H9 (cell line): ENCODE measurements around the gene NRXN3. TPM values are rescaled to one million over a fixed set of nuclear protein-coding genes. Genes with fewer than 3 reads are reported as not detected.
A peak's percentile ranks its signal among the peaks of the same experiment; 100 is the strongest.

Experiments
- DNase-seq: peaks from one replicate; pipeline ENCODE4 v3.0.0-alpha.2; 2017
- H2AFZ ChIP-seq: one replicate; pipeline ENCODE4 v1.6.1; 2013; ENCODE audit warnings: mild to moderate bottlenecking, low read length, control low read depth, moderate library complexity
- H2AK5ac ChIP-seq: 2 replicates; pipeline ENCODE4 v1.6.1; 2013; ENCODE audit warnings: low read length, control low read depth, mixed read lengths; ENCODE audit not compliant: insufficient read length
- H2BK120ac ChIP-seq: one replicate; pipeline ENCODE4 v1.6.1; 2013; ENCODE audit warnings: low read depth, mild to moderate bottlenecking, low read length, control low read depth, inconsistent platforms; ENCODE audit not compliant: poor library complexity, severe bottlenecking
- H2BK12ac ChIP-seq: 2 replicates; pipeline ENCODE4 v1.6.1; 2013; ENCODE audit warnings: low read length, control low read depth, mixed read lengths, low read depth; ENCODE audit not compliant: insufficient read length
- H2BK15ac ChIP-seq: 2 replicates; pipeline ENCODE4 v1.6.1; 2013; ENCODE audit warnings: low read depth, low read length, control low read depth
- H2BK20ac ChIP-seq: one replicate; pipeline ENCODE4 v1.6.1; 2013; ENCODE audit warnings: low read depth, mild to moderate bottlenecking, low read length, control low read depth, inconsistent platforms; ENCODE audit not compliant: poor library complexity, severe bottlenecking
- H2BK5ac ChIP-seq: 2 replicates; pipeline ENCODE4 v1.6.1; 2013; ENCODE audit warnings: low read length, control low read depth, mixed read lengths; ENCODE audit not compliant: insufficient read length
- H3K14ac ChIP-seq: 2 replicates; pipeline ENCODE4 v1.6.1; 2013; ENCODE audit warnings: low read length, control low read depth; ENCODE audit not compliant: insufficient read depth
- H3K18ac ChIP-seq: 2 replicates; pipeline ENCODE4 v1.6.1; 2013; ENCODE audit warnings: low read depth, mild to moderate bottlenecking, mixed read lengths, low read length, control low read depth; ENCODE audit not compliant: insufficient read length
- H3K23ac ChIP-seq: 2 replicates; pipeline ENCODE4 v1.6.1; 2013; ENCODE audit warnings: low read length, control low read depth, mixed read lengths, low read depth; ENCODE audit not compliant: insufficient read length
- H3K23me2 ChIP-seq: 2 replicates; pipeline ENCODE4 v1.6.1; 2013; ENCODE audit warnings: low read depth, mild to moderate bottlenecking, mixed read lengths, low read length, control low read depth; ENCODE audit not compliant: insufficient read length, poor library complexity, severe bottlenecking
- H3K27ac ChIP-seq: 2 replicates; pipeline ENCODE4 v1.5.1; 2013; ENCODE audit warnings: low read length, control low read depth, mixed read lengths, low read depth; ENCODE audit not compliant: insufficient read length
- H3K27me3 ChIP-seq: 2 replicates; pipeline ENCODE4 v1.6.1; 2013; ENCODE audit warnings: low read length, control low read depth, inconsistent platforms; ENCODE audit not compliant: insufficient read depth
- H3K4ac ChIP-seq: 2 replicates; pipeline ENCODE4 v1.6.1; 2013; ENCODE audit warnings: low read depth, mild to moderate bottlenecking, control low read depth, inconsistent platforms, low read length, moderate library complexity
- H3K4me1 ChIP-seq: 2 replicates; pipeline ENCODE4 v1.6.1; 2013; ENCODE audit warnings: low read length, control low read depth, inconsistent platforms; ENCODE audit not compliant: insufficient read depth
- H3K4me2 ChIP-seq: 2 replicates; pipeline ENCODE4 v1.6.1; 2013; ENCODE audit warnings: low read length, control low read depth, mixed read lengths; ENCODE audit not compliant: insufficient read length, insufficient read depth
- H3K56ac ChIP-seq: 2 replicates; pipeline ENCODE4 v1.6.1; 2013; ENCODE audit warnings: low read depth, mild to moderate bottlenecking, mixed read lengths, low read length, control low read depth; ENCODE audit not compliant: insufficient read length
- H3K79me1 ChIP-seq: 2 replicates; pipeline ENCODE4 v1.6.1; 2013; ENCODE audit warnings: low read depth, mild to moderate bottlenecking, moderate library complexity, low read length, control low read depth, inconsistent platforms; ENCODE audit not compliant: insufficient read depth, poor library complexity, severe bottlenecking
- H3K79me2 ChIP-seq: 2 replicates; pipeline ENCODE4 v1.6.1; 2013; ENCODE audit warnings: low read length, control low read depth, inconsistent platforms; ENCODE audit not compliant: insufficient read depth
- H3K9ac ChIP-seq: 2 replicates; pipeline ENCODE4 v1.6.1; 2013; ENCODE audit warnings: low read length, control low read depth, mixed read lengths; ENCODE audit not compliant: insufficient read length; ENCODE audit errors: extremely low read depth
- H3K9me3 ChIP-seq: one replicate; pipeline ENCODE4 v1.6.1; 2013; ENCODE audit warnings: low read depth, low read length, inconsistent platforms; ENCODE audit not compliant: control insufficient read depth
- H3T11ph ChIP-seq: one replicate; pipeline ENCODE4 v1.6.1; 2013; ENCODE audit warnings: mild to moderate bottlenecking, low read length, control low read depth, inconsistent platforms
- H4K20me1 ChIP-seq: one replicate; pipeline ENCODE4 v1.6.1; 2013; ENCODE audit not compliant: control insufficient read depth, insufficient read length, insufficient read depth
- H4K5ac ChIP-seq: 2 replicates; pipeline ENCODE4 v1.6.1; 2013; ENCODE audit warnings: low read depth, mild to moderate bottlenecking, mixed read lengths, low read length, control low read depth; ENCODE audit not compliant: insufficient read length
- H4K8ac ChIP-seq: replicated peaks from 2 replicates; pipeline ENCODE4 v1.6.1; 2013; ENCODE audit warnings: low read length, control low read depth, mixed read lengths, low read depth; ENCODE audit not compliant: insufficient read length
- H4K91ac ChIP-seq: 2 replicates; pipeline ENCODE4 v1.6.1; 2013; ENCODE audit warnings: low read depth, mild to moderate bottlenecking, moderate library complexity, mixed read lengths, low read length, control low read depth; ENCODE audit not compliant: insufficient read length
- H3K27ac Mint-ChIP-seq, 3 experiments: 2 replicates in 2 of 3; 3 replicates in 1 of 3; pipeline ENCODE4 v1.8.0; 2020 to 2021; ENCODE audit warnings: mixed read lengths in 3 of 3, mild to moderate bottlenecking in 1 of 3, moderate library complexity in 1 of 3
- H3K27me3 Mint-ChIP-seq: 2 replicates; pipeline ENCODE4 v1.8.0; 2021; ENCODE audit warnings: low read depth, mild to moderate bottlenecking, moderate library complexity, mixed read lengths
- H3K36me3 Mint-ChIP-seq, 3 experiments: 2 replicates in 2 of 3; 3 replicates in 1 of 3; pipeline ENCODE4 v1.8.0; 2020 to 2021; ENCODE audit warnings: low read depth in 3 of 3, mixed read lengths in 3 of 3; ENCODE audit not compliant: insufficient read depth in 1 of 3
- H3K4me1 Mint-ChIP-seq, 2 experiments: 2 replicates each; pipeline ENCODE4 v1.8.0; 2020; ENCODE audit warnings: mixed read lengths in 2 of 2
- H3K4me3 Mint-ChIP-seq, 2 experiments: 2 replicates in 1 of 2; 3 replicates in 1 of 2; pipeline ENCODE4 v1.8.0; 2020 to 2021; ENCODE audit warnings: mild to moderate bottlenecking in 2 of 2, mixed read lengths in 2 of 2, moderate library complexity in 1 of 2
- H3K9me3 Mint-ChIP-seq, 2 experiments: 2 replicates in 1 of 2; 3 replicates in 1 of 2; pipeline ENCODE4 v1.8.0; 2020; ENCODE audit warnings: mild to moderate bottlenecking in 2 of 2, mixed read lengths in 2 of 2, moderate library complexity in 1 of 2
- CTCF ChIP-seq: fragments of 200-600 bp; sonication (generic); conservative IDR thresholded peaks from 3 replicates; pipeline ENCODE4 v1.8.0; 2021; ENCODE audit warnings: antibody characterized with exemption, mild to moderate bottlenecking
- WGBS: extraction: QIAGEN DNeasy Blood & Tissue Kit; methylation state at CpG from one replicate; pipeline ENCODE4 v1.1.7; 2013; ENCODE audit warnings: missing lambda C conversion rate, low lambda C conversion rate, mixed read lengths; ENCODE audit not compliant: insufficient read length; ENCODE audit errors: extremely low coverage; 5-methylcytosine and 5-hydroxymethylcytosine counted together
- total RNA-seq: library from RNA; stranded (reverse); gene quantifications from 2 replicates; pipeline ENCODE4 v1.2.1, GENCODE V29; 2021

Gene NRXN3
- total RNA-seq, 1 experiment from 2014 or later: 1.8 TPM

GRCh38 chr14:79293482-79294177, 1123.5 kb downstream of the NRXN3 start:
- no peak overlapping the region for H3K23ac ChIP-seq
- H4K20me1 ChIP-seq: no peaks in the 10 kb centered on the region
- H3K79me2 ChIP-seq: no peaks in the 10 kb centered on the region
- H2AFZ ChIP-seq: no peak overlapping the region
- no peak overlapping the region for H2BK20ac ChIP-seq
- peak overlapping the region; percentile 55 for H3K18ac ChIP-seq
- H3K56ac ChIP-seq: no peak overlapping the region
- Mint-ChIP-seq H3K4me1 (peaks cover 23 to 28% of the 10 kb centered on the region in 2 experiments), H3K36me3 (no peaks in the 10 kb centered on the region), H3K27me3 (no peaks in the 10 kb centered on the region; the same call in 1 of the 2 replicates), H3K27ac (no peak overlapping the region; a peak in 1 of 7 replicates), H3K4me3 (no peak overlapping the region), H3K9me3 (no peaks in the 10 kb centered on the region)
- H2BK5ac ChIP-seq: no peak overlapping the region
- H2BK12ac ChIP-seq: no peak overlapping the region
- H3T11ph ChIP-seq: no peak overlapping the region
- no peak overlapping the region for H2AK5ac ChIP-seq
- H4K8ac ChIP-seq: no peak overlapping the region
- H2BK120ac ChIP-seq: no peak overlapping the region
- H3K4ac ChIP-seq: no peak overlapping the region
- no peak overlapping the region for H3K27ac ChIP-seq
- no peak overlapping the region for H3K9ac ChIP-seq
- no peak overlapping the region for H3K4me2 ChIP-seq
- no peak for DNase-seq
- no peak overlapping the region for H4K5ac ChIP-seq
- no peaks in the 10 kb centered on the region for H3K9me3 ChIP-seq
- H3K23me2 ChIP-seq: no peaks in the 10 kb centered on the region
- H2BK15ac ChIP-seq: no peak overlapping the region
- H3K14ac ChIP-seq: no peak overlapping the region
- no CpG with 5 or more reads among the region's 11 CpGs for WGBS
- no peaks in the 10 kb centered on the region for H3K79me1 ChIP-seq
- H3K4me1 ChIP-seq: no peaks in the 10 kb centered on the region
- H4K91ac ChIP-seq: no peak overlapping the region
- TF ChIP-seq CTCF: no peak
- no peaks in the 10 kb centered on the region for H3K27me3 ChIP-seq
